Activated CD4-positive, alpha-beta T cell treated with anti-CD3 and anti-CD28 coated beads, Interleukin-2, amount 50 U/mL, for 48 hours (primary cell): ENCODE measurements around the gene NUTM2G.
"Not testable (repeated sequence)": the region's sequence is repeated elsewhere in the genome, so short reads cannot be mapped to it uniquely, and the experiment has no call there.

Experiments
- DNase-seq, 2 experiments: peaks; one replicate each; pipeline ENCODE4 v3.0.0-alpha.2; 2020

NUTM2G gene, protein sequence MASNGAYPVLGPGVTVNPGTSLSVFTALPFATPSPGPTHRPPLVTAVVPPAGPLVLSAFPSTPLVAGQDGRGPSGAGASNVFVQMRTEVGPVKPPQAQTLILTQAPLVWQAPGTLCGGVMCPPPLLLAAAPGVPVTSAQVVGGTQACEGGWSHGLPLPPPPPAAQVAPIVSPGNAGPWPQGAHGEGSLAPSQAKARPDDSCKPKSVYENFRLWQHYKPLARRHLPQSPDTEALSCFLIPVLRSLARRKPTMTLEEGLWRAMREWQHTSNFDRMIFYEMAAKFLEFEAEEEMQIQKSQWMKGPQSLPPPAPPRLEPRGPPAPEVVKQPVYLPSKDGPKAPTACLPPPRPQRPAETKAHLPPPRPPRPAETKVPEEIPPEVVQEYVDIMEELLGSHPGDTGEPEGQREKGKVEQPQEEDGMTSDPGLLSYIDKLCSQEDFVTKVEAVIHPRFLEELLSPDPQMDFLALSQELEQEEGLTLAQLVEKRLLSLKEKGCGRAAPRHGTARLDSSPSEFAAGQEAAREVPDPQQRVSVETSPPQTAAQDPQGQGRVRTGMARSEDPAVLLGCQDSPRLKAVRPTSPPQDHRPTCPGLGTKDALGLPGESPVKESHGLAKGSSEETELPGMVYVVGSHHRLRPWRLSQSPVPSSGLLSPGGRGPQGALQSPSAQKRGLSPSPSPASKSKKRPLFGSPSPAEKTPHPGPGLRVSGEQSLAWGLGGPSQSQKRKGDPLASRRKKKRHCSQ

DNA sequence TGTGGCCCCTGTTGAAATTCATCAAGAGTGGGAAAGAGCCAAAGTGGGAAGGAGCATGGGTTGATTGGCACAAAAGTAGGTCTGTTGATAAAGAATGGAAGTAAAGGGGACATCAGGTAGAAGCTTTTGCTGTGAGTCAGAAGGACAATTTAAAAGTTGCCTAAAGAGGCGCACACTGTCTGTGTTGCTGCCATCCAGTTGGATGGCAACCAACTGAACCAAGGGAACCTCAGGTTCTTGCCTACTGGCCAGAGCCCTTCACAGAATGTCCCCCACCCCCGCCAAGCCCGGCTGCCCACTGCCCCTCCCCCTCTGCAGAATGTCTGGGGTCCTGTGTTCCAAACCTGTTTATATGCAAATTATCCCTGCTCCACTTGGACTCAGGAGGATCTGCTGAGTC, at the start of gene NUTM2G:
Gene NUTM2G (plus strand): TSS at position 301 of the 400 bp plus-strand sequence. CDS start 182 bp downstream, outside the sequence.
- not testable (repeated sequence) for DNase-seq

DNA sequence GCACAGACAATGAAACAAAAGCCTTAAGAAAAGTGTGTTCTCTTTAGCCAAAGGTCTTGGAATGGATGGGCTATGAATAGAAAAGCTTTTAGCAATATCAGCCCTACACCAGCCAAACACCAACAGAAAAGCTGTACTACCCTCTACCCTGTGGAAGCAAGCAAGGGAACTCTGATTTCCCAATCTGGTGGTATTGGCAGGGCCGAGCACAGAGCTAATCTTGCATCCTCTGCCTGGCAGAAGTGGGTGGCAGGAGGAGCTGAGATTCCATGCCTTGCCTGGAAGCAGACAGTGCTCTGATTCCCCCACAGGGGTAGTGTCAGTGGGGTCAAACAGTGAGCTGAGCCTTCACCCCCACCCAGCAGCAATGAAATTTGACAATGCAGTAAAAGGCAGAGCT, 44.7 kb upstream of the NUTM2G start:
- DNase-seq, result no peak

DNA sequence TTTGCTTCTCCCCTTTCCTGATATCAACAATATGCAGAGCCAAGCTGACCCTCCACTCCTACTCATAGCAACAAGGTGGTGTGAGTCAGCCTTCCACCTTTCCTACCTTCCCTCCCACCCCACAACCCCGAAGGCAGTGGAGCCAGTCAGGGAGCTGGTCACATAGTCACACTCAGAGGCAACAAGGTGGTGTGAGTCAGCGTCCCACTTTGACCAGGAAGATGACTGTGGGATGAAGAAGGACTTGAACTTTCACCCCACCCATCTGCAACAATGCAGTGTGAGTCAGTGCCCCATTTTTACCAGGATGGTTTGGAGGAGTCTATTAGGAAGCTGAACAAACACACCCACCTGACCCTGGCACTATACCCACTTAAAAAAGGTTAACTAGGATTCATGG, 44.2 kb upstream of the NUTM2G start:
- peak in 1 of 2 experiments; percentile 13 for DNase-seq

DNA sequence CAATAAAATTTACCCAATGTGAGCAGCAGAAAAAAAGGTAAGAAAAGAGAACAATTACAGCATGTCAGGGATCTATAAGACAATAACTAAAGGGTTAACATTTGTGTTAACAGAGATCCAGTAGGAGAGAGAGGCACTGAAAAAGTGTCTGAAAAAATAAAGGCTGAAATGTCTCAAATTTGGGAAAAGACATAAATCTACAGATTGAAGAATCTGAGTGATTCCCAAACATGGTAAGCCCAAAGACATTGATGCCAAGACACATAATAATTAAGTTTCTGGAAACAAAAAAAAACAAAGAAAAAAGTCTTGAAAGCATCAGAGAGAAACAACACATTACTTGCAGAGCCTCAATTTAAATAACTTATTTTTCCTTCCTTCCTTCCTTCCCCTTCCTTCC, 43.2 kb upstream of the NUTM2G start:
- no peak for DNase-seq

DNA sequence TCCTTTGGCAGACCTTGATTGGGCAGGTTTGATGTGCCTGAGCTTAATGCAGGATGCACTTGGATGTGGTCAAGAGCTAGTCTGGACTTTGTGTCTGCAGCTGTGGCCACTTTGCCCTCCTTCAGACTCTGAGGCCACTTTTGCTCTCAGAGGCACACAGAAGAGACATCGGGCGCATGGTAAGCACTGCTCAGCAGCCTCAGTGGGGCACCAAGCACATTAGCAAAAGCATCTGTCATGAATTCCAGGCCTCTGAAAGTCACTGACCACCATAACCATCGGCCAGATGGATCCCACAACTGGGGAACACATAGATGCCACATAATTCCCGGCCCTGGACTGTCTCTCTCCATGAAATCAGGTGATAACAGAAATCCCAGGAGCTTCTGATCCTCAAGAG, 40.1 kb upstream of the NUTM2G start:
- no peak for DNase-seq

DNA sequence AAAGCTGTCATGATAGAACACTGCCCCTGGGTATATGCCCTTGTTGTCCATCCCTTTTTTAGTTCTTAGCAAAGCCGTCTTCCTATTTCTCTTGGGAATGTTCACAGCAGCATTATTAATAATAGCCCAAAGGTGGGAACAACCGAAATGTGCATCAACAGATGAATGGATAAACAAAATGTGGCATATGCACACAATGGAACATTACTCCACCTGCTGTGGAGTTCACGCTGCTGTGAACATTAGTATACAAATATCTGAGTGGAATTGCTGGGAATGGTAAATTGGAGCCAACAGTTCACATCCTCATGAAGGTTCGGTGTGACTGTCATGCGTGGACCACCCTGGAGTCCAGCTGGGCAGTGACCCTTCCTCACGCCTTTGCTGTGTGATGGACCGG, 36.5 kb upstream of the NUTM2G start:
- no peak for DNase-seq

DNA sequence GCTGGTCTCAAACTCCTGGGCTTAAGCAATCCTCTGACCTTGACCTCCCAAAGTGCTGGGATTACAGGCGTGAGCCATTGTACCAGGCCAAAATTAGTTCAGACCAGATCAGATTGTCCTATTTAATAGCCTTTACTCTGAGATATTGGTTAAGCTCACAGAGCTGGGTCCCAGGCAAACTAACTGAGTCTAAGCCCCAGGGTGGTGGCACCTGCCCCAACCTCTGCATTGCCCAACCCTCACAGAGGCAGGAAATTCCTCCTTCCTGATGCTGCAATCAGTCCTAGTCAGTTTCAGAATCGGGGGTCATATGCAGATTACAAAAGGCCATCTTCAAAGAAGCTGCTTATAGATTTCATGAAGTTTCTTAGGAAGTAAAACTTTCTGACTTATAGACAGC, 28.6 kb upstream of the NUTM2G start:
- DNase-seq, result not testable (repeated sequence)

DNA sequence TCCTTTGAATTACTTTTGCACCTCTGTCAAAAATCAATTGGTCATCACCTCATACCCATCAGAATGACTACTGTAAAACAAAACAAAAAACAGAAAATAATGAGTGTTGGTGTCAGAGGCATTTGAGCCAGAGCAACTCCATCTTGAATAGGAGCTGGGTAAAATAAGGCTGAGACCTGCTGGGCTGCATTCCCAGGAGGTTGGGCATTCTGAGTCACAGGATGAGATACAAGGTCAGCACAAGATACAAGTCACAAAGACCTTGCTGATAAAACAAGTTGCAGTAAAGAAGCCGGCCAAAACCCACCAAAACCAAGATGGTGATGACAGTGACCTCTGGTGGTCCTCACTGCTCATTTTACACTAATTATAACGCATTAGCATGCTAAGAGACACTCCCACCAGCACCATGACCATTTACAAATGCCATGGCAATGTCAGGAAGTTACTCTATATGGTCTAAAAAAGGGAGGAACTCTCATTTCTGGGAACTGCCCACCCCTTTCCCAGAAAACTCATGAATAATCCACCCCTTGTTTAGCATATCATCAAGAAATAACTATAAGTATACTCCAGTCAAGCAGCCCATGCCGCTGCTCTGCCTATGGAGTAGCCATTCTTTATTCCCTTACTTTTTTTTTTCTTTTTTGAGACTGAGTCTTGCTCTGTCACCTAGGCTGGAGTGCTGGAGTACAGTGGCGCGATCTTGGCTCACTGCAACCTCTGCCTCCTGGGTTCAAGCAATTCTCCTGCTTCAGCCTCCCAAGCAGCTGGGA, 23.5 kb upstream of the NUTM2G start:
- not testable (repeated sequence) for DNase-seq

DNA sequence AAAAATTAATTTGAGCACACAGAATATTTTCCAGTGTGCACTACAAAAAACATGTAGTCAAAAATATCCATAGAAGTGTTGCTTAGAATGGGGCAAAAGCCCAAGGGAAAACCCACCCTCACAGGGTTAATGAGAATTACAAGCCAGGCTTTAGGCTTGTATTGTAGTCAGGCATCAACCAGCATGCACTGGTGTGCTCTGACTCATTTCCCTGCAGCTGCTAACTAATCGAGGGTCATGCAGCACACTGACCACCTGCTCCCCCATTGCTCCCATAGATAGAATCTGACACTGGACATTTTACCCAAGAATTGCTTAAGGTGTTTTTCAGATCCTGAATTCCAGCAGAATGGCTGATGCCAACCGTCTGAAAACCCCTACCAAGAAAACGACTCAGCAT, 20.2 kb upstream of the NUTM2G start:
- DNase-seq, result not testable (repeated sequence)

DNA sequence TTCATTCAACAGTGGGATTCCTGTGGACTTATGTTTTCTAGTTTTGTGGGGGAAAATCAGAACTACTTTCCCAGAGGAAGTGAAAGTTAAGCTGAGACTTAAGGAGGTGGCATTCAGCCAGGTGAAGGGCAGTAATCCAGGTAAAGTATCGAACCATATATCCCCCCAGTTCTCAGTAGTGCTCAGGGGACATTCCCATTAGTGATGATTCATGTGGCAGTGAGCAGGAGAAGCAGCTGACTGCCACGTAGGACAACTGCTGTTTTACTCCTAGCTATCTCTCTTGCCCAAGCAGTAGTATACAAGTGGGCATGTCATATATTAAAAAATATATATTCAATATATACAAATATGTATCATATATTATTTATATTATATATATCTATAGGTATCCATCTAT, 13.1 kb upstream of the NUTM2G start:
- not testable (repeated sequence) for DNase-seq

DNA sequence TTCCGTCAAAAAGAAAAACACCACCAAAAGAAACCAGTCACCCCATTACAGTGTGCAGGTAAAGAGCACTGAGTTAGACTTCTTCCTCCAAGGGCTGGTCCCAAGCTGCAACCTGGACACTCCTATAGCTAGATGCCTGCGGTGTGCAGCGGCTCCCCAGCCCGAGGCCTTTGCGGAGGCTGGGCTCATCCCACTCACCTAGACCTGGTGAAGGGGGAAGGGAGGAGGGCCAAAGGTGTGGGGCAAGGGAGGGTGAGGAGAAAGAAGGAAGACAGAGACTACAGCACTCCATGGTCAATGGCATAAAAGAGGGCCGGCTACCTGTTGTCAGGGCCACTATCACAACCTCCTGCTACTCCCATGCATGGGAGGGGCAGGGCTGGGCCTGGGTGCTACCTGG, 12.1 kb upstream of the NUTM2G start:
- DNase-seq, result not testable (repeated sequence)

DNA sequence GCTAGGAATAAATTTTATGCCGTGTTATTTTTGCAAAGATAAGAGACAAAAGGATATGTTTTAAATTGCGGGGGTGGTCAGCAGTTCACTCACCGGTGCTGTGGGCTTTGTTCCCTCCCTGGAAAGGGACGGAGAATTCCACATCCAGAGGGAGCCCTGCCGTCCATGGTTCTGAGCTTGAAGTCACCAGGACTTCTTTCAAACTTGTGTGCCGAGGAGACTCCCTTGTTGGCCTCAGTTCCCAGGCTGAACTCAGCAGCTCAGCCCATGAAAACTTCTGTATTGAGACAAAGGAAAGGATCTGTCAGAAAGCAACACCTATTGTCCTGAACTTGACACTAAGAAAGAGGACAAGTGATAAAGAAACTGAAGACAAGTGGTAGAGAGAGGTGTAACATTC, 10.1 kb upstream of the NUTM2G start:
- DNase-seq, result not testable (repeated sequence)

DNA sequence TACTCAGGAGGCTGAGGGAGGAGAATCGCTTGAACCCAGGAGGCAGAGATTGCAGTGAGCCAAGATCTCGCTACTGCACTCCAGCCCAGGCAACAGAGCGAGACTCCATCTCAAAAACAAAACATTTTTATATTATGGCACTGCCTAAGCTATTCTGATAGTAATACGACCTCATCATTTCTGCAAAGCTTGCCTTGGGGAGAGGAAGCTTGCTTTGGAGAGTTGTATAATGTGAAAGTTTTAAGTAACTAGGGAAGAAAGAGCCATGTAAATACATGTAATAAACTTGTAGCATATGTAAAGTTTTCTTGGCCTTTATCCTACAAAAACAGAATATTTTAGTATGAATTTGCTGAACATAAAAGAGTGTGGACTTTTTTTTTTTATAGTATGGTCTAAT, 7.8 kb upstream of the NUTM2G start:
- not testable (repeated sequence) for DNase-seq

DNA sequence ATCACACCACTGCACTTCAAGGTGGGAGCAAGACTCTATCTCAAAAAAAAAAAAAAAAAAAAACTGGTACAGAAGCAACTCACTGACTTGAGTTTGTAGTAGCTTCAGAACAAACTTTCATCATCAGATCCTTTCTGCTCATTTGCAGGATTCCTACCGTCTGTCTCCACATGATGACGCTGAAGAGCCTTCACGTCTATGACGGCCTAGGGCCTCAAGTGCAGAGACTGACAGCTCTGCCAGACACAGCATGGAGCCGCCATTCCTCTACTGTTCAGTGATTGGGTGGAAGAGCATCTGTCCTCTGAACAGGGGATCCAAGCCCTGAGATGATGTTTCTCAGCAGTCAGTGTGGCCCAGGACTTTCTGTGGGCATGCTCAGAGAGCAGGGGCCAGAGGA, 3.1 kb upstream of the NUTM2G start:
- not testable (repeated sequence) for DNase-seq

DNA sequence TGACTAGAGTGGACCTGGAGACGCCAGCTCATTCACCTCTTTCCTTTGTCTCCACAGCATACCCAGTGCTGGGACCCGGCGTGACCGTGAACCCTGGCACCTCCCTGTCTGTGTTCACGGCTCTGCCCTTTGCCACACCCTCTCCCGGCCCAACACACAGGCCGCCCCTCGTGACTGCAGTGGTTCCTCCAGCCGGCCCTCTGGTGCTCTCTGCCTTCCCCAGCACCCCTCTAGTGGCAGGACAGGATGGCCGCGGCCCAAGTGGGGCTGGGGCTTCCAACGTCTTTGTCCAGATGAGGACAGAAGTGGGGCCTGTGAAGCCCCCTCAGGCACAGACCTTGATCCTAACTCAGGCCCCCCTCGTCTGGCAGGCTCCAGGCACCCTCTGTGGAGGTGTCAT, 3.0 kb downstream of the NUTM2G start:
- not testable (repeated sequence) for DNase-seq

DNA sequence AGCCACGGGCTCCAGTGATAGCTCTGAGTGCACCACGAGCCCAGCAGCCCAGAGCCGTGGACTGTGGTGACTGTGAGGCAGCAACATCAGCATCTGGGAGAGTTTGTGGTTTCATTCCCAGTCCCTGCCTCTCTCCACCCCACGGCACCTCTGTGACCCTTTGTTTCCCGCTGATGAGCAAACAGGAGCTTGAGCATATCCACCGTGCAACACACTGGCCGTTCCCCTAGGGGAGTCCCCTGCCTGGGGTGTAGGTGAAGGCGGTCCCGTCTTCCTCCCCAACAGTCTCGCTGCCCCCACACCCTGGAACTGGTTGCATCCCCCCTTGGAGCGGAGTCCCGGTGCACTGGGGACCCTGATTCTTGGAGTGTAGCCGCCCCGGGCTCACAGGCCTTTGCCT, 5.5 kb downstream of the NUTM2G start:
- not testable (repeated sequence) for DNase-seq

DNA sequence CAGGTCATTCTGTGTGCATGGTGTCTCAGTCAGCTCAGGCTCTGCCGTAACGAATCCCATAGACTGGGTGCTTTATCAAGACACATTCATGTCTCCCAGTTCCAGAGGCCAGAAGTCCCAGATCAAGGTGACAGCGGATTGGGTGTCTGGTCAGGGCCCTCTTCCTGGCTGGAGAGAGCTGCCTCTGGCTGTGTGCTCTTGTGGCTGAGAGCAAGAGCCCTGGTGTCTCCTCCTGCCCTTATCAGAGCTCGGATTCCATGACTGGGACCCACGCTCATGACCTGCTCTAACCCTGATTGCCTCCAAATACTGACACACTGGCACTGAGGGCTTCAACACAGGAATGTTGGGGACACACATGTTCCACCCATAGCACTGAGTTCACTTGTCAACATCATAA, 6.1 kb downstream of the NUTM2G start:
- not testable (repeated sequence) for DNase-seq

DNA sequence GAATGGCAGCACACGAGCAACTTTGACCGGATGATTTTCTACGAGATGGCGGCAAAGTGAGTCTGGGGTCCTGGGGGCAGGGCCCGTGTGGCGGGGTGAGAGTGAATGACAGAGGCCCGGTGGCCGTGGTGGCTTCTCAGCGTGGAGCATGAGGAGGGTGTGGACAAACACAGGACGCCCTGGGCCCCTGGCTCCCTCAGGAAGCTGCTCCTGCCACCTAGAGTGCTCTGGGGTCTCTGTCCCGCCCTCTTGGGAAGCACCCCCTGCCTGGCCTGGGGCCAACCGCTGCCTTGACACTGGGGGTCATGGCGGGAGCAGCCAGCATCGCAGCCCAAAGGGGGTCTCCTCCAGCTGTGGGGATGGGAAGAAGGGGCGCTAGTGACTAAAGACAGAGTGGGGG, 6.8 kb downstream of the NUTM2G start:
- not testable (repeated sequence) for DNase-seq

DNA sequence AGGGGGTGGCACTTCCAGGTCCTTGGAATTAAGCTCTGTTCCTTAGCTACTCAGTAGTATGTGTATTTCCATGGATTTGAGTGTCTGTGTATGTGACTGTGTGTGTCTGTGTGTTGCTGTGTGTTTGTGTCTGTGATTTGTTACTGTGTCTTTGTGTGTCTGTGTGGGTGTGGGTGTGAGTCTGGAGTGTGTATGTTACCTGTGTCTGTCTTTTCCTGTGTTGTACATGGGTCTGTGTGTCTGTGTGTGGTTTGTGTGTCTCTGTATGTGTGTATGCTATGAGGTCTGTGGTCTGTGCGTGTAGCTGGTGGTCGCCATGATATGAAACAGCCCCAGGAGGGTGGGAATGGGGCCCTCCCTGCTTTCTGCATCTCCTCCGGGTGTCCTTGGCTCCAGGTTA, 8.8 kb downstream of the NUTM2G start:
- not testable (repeated sequence) for DNase-seq

DNA sequence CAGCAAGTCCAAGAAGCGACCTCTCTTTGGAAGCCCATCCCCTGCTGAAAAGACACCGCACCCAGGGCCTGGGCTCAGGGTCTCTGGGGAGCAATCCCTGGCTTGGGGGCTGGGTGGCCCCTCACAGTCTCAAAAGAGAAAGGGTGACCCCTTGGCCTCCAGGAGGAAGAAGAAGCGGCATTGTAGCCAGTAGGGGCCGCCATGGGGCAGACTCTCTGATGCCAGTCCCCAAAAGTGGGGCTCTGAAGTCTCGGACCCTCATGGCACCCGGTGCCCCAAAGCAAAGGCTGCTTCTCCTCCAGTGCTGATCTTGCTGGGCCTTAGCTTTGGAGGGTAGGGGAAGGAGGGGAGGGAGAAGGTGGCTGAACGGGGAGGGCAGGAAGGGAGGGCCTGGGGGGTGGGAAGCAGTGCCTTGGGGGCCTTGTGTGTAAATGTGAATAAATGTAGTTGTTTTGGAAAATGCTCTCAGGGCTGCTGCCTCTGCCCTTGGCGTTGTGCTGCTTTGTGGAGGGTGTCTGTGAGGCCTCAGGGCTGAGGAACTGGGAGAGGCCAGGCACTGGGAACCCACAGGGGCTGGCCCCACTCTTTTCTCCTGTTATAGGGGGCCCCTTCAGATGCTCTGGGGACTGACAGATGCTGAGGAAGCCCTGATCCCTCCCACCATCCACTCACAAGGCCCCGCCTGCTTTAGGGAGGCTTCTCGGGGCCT, 10.5 kb downstream of the NUTM2G start:
- DNase-seq, result not testable (repeated sequence)

DNA sequence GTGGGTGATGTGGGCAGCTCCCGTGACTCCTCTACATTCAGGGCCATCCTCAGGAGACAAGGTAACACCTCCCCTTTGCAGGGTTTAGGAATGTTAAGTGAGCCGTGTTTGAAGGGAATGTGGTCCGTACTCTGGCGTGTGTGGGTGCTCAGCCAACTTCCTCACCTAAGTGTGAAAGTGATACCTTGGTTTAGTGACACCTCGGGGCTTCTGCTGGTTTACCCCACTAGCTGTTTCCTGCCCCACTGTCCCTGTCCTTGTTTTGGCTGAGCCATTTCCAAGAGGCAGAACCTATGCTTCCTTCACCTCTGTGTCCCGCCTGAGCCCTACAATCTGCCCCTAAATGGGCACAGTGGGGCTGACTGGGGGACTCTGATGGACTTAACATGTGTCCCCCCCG, 12.3 kb downstream of the NUTM2G start:
- not testable (repeated sequence) for DNase-seq

DNA sequence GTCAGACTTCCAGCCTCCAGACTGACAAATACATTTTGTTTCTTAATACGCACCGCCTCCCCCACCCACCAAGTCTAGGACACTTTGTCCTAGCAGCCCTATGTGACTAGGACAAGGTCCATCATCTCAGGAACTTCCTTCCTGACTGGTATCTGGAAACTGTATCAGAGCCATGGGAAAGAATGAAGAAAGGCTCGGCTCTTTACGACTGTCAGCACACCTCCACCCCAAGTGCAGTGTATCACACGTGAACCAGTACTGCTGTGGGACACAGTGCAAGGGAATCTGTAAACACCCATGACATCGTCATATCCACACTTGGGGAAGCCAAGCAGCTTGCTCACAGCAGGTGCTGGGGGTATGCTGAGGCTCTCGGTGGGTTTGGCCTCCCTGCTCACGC, 13.0 kb downstream of the NUTM2G start:
- not testable (repeated sequence) for DNase-seq

DNA sequence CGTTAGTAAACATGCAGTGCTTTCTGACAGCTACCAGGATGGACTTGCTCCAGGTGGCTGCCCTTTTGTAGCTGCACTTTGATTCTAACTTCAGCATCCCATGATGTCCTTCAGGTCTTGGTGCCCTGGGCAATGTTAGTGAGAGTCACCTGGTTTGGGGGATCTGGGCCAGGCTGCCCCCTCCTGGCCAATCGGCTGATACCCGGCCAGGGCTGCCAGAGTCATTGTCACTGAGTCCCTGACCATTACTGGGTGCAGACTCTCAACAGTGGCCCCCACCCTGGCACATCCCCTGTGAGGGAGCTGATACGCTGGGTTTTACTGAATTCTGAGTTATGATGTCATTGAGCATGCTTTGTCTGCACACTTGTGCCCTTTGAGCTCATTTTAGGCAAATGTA, 13.5 kb downstream of the NUTM2G start:
- not testable (repeated sequence) for DNase-seq
